Measurements from ENCODE around the gene GAMT.

Gene GAMT

GRCh38 chr19:1399079-1399478, 2.3 kb downstream of the GAMT start:
- no peak for DNase-seq

GRCh38 chr19:1397838-1398237, 3.5 kb downstream of the GAMT start:
- no peak for DNase-seq

GRCh38 chr19:1396768-1397679, 4.3 kb downstream of the GAMT start:
- DNase-seq = no peak

GRCh38 chr19:1396019-1396767, 5.1 kb downstream of the GAMT start:
- no peak for DNase-seq

- no peak for DNase-seq
Measured at GRCh38 chr19:1395194-1396018, 5.9 kb downstream of the GAMT start.

- no peak for DNase-seq
Measured at GRCh38 chr19:1394252-1395193, 6.8 kb downstream of the GAMT start.

GRCh38 chr19:1393841-1394240, 7.5 kb downstream of the GAMT start:
- DNase-seq = no peak

- no peak for DNase-seq
Measured at GRCh38 chr19:1392939-1393530, 8.3 kb downstream of the GAMT start.

GRCh38 chr19:1392407-1392806, 8.9 kb downstream of the GAMT start:
- no peak for DNase-seq

- no peak for DNase-seq
Measured at GRCh38 chr19:1390890-1391423, 10.4 kb downstream of the GAMT start.

- DNase-seq = no peak
Measured at GRCh38 chr19:1389033-1389940, 12.1 kb downstream of the GAMT start.

- DNase-seq = no peak
Measured at GRCh38 chr19:1388637-1389026, 12.7 kb downstream of the GAMT start.

- DNase-seq = no peak
Measured at GRCh38 chr19:1387684-1388636, 13.4 kb downstream of the GAMT start.

- no peak for DNase-seq
Measured at GRCh38 chr19:1386945-1387683, 14.2 kb downstream of the GAMT start.

GRCh38 chr19:1385816-1386215, 15.5 kb downstream of the GAMT start:
- DNase-seq = no peak

GRCh38 chr19:1384478-1385110, 16.7 kb downstream of the GAMT start:
- DNase-seq = no peak

GRCh38 chr19:1384085-1384462, 17.3 kb downstream of the GAMT start:
- DNase-seq = no peak

Measured in activated CD4-positive, alpha-beta T cell treated with anti-CD3 and anti-CD28 coated beads for 48 hours (primary cell).